Medulla oblongata (tissue), 1 donor: Measurements from ENCODE around the gene CLEC16A.
A peak's percentile ranks its signal among the peaks of the same experiment; 100 is the strongest.
"Not testable (repeated sequence)": the region's sequence is repeated elsewhere in the genome, so short reads cannot be mapped to it uniquely, and the experiment has no call there.

Source experiments
- DNase-seq: peaks from one replicate; pipeline ENCODE4 v3.0.0-alpha.2; 2015; ENCODE audit errors: extremely low spot score

Gene CLEC16A

GRCh38 chr16:10925285-10925684 lies 19.1 kb upstream of the CLEC16A start:
- DNase-seq = not testable (repeated sequence)

- DNase-seq = no peak
Observed at GRCh38 chr16:10926094-10926493, 18.3 kb upstream of the CLEC16A start.

GRCh38 chr16:10926867-10927266 lies 17.5 kb upstream of the CLEC16A start:
- no peak for DNase-seq

GRCh38 chr16:10927497-10928112 lies 16.8 kb upstream of the CLEC16A start:
- DNase-seq = no peak

- DNase-seq = not testable (repeated sequence)
Observed at GRCh38 chr16:10929097-10929496, 15.3 kb upstream of the CLEC16A start.

DNA sequence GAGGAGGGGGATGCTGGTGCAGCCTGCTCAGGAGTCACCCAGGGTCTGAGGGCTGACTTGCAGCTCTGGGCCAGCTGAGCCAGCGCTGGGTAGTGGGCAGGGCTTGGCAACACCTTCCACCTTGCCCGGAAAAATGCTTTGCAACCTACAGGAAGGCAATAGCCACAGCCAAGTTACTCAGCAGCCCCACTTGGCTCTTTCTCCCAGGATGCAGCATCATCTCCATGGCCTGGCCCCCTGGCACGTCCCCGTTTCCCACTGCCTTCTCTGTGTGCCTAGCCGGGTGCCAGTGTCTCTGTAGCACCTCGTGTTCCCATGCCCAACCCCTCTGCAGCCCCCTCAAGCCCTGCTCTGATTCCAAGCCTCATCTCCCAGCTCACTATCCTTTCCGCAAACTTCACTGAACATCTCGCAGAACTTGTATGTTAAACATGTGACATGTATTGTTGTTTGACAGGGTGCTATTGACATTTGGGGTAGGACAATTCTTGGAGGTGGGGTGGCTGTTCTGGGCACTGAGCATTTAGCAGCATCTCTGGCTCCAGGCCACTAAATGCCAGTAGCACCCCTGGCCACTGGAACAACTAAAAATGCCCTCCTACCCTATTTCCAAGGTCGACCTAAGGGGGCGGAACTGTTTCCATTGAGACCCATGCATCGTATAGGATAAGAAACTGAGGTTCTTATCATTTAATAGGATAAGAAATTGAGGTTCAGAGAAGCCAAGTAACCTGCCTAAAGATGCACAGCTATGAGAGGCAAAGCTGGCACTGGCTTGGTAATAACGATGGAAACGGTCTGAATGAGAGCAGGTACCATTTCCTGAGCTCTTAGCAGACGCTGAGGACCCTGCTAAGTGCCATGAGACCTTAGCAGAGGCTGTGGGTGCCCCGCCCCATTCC lies 14.3 kb upstream of the CLEC16A start:
- DNase-seq = no peak

DNA sequence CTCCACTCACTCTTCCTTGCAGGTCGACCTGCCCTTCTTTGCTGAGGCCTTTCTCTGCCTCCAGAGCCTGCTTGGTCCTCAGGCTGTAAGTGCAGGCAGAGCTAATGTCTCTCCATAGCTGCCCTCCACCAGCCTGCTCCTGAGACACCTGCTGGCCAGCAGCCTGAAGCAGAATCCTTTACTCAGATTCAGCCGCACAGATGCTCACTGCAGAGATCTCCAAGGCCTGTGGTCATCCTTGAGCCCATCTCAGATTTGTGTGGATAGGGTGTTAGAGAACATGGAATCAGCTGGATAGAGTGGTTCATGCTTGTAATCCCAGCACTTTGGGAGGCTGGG lies 13.6 kb upstream of the CLEC16A start:
- no peak for DNase-seq

DNA sequence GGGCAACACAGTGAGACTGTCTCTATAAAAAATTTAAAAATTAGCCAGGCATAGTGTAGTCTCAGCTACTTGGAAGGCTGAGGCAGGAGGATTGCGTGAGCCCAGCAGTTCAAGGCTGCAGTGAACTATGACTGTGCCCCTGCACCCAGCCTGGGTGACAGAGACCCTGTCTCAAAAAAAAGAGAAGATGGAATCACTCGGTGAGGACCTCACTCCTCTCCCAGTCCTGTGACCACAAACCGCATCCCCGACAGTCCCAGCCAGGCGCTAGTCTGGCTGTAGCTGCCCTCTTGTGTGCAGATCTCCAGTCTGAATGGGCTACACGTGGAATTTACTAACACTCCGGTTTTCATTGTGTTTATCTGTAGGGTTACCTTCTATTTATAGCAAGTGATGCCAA lies 13.2 kb upstream of the CLEC16A start:
- no peak for DNase-seq

GRCh38 chr16:10931977-10932632 lies 12.3 kb upstream of the CLEC16A start:
- no peak for DNase-seq

GRCh38 chr16:10932959-10933710 lies 11.2 kb upstream of the CLEC16A start:
- DNase-seq = no peak

- DNase-seq = no peak
Observed at GRCh38 chr16:10933865-10934264, 10.5 kb upstream of the CLEC16A start.

DNA sequence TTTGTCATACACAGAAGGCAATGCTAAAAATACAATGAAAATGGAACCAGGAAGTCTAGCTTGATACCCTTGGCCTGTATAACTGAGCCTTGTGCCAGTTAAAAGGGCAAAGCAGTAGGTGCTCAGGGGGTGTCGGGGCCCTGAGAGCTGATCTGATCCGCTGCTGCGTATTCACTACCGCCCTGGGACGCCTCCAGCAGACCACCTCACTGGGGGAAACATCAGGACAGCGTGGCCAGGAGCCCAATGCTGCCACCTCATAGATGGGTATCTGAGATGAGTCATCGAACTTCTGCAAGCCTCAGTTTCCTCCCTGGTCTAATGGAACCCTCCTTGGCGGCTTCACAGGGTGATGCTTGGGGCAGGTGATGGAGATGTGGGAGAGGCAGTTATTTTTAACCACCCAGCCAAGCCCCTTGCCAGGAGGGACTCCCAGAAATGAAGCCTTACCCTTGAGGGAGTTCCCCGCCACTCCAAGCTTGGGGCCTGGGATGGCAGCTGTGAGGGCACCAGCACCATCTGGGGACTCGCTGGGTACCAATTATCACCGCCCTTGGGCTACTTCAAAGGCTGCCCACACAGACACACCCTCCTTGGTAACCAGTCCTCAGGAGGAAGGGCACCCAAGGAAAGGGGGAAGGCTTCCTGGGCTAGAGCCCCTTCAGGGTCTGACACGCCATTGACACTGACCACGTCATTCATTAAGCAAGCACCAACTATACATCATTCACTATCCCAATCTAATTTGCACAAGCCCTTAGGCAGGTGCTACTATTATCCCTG lies 9.8 kb upstream of the CLEC16A start:
- no peak for DNase-seq

DNA sequence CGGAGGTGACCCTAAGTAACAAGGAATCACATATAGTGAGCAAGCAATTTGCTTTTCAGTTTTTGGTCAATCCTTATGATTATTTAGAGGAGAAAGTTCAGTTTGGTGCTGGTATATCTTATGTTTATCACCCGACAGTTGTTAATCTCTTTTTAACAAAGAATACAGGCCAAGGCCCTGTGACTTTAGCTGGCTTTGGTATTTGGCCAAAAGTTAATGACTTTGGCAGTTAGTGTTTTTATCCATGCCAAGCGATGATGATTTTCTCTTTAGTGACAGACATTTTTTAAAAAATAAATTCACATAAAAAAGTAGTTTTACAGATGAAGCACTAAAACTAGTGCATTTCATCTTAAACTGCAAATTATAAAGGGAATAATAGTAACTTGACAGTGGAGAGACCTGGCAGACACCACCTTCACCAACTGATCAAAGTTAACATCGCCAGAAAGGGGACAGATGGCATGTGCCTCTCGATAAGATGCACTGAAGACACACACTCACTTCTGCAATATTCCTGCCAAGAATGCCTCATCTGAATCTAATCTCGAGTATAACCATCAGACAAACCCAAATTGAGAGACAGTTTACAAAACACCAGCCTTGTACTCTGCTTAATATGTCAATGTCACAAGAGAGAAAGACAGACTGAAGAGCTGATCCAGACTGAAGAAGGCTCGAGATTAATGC lies 9.0 kb upstream of the CLEC16A start:
- no peak for DNase-seq

DNA sequence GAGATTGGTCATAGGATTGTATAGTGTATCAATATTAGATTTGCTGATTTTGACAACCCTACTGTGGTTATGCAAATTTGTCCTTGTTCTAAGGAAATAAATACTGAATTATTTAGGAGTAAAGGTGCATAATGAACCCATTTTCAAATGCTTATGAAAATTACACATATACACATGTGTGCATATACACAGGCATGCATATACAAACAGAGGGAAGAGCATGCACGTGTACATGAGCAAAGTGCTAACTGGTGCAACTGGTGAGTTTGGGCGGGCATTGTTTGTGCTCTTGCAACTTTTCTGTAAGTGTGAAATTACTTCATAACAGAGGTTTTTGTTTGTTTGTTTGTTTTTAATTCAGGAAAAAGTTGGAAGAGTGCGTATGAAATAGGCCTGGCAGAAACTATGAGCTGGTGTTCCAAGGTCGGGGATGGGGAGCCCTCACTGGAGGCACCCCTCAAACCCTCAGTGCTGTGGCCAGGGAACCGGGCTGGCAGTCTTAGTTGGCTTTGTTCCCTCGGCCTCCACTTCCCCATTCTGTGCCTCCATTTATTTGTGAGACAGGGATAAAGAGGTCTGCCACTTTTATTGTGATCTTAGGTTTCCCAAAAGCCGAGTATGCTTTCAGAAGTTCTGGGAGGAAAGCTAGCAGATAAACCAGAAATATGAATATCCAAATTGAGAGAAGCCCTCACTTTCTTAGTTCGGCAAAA lies 7.9 kb upstream of the CLEC16A start:
- no peak for DNase-seq

DNA sequence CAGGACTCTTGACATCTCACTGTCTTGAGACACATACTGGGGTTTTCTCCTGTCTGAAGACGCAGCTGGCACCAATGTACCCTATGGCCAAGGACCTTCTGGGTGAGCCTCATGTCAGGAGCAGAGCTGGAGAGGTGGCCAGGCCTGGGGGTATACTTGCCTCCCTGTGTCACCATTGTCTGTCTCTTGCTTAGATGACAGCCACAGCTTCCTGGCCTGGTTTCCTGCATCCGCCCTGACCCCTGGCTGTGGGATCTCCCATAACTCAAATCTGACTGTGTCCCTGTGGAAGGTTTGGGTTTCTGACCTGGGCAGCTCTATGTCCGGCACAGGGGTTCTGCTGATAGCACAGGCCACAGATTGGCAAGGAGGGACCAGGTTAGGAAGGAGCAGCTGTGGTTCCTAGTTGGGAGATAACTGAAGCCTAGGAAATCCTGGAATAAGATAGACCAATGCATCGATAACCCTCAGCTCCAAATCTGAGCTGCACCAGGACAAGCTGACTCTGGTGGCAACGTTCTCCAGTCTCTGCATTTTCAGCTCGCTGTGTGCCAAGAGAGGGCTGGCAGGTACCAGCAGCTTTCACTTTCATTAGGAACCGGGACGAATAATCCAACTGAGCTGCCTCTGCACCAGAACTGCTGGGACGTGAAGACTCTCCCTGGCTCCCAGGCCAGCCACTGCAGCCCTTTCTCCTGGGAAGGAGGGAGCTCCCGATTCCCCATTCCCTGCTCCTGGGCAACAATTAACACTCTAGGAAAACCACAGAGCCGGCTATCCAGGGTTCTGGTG lies 7.1 kb upstream of the CLEC16A start:
- DNase-seq = peak; percentile 64

GRCh38 chr16:10938321-10938720 lies 6.0 kb upstream of the CLEC16A start:
- DNase-seq = no peak

DNA sequence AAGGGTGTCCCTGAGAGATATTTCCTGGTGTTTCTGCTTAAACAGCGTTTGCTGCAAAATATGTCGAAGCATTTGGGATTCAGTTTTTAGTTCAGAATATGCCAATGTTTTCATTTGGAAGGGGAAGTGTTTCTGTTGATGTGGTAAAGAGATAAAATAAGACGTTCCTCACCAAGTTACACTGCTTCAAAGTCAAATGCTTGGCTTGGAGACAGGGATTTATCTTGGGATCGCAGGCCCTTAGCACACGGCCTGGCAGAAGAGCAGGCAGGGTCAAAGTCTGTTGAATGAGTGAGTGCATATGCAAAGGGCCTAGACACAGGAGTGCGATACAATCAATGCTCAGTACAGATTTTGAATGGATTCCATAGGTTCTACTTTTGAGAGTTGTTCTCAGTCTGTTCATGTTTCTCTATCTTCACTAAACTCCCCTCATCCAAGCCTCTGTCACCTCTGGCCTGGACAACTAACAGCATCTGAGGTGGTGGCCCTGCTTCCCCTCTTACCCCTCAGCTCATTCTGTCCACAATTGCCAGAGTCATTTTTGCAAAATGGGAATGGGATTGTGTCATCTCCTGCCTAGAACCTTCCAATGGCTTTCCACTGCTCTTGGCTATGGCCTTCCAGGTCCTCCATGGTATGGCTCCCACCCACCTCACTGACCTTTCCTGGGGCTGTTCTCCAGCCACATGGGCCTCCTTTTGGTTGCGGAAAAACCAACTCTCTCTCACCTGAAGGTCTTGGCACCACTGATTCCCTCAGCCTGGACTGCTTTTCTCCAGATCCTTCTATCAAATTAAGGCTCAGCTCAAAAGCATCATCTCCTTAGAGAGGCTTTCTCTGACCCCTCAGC lies 5.3 kb upstream of the CLEC16A start:
- no peak for DNase-seq

DNA sequence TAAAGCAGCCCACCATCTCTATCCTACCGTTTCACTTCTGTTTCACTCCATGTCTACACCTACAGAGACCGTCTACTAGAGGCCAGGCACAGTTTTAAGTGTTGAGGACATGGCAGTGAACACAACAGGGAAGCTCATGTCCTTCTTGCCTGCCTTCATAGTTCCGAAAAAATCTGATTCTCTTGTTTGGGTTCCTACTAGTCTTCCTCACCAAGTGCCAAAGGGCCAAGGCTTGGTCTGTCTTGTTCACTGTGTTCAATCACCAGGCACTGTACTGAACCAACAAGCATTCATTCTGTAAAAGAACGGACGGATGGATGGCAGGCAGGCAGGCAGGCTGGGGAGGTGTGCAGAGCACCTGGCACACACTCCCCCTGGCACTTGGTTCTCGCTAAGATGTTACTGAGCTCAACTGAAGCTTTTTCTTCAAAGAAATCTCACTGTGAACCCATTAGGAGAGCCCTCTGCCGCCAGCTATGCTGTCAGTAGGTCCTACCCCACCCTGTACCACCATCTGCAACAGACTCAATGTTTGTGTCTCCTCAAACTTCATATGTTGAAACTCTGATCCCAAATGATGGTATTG lies 4.6 kb upstream of the CLEC16A start:
- no peak for DNase-seq
